HepG2 (cell line): ENCODE data around the gene NDRG2. TPM values are rescaled to one million over a fixed set of nuclear protein-coding genes. Genes with fewer than 3 reads are reported as not detected.

Source experiments
- ATF7 ChIP-seq, 2 experiments: fragments of 450-650 bp in 1 of 2; sonication (generic) in 1 of 2; formaldehyde crosslinking in 1 of 2; IDR thresholded peaks; 2 replicates each; pipeline versions ENCODE4 v1.4.0 to v1.6.1; 2016 to 2020; ENCODE audit warnings: antibody characterized with exemption in 1 of 2, mild to moderate bottlenecking in 1 of 2, missing genetic modification reagents in 1 of 2
- ERF ChIP-seq: IDR thresholded peaks from 2 replicates; pipeline ENCODE4 v1.6.1; 2018; ENCODE audit warnings: missing biosample characterization, missing genetic modification reagents
- HDAC1 ChIP-seq: sonication (generic); formaldehyde crosslinking; IDR thresholded peaks from 2 replicates; pipeline ENCODE4 v1.5.1; 2020; ENCODE audit warnings: mild to moderate bottlenecking, missing genetic modification reagents
- HIVEP1 ChIP-seq: sonication (generic); formaldehyde crosslinking; IDR thresholded peaks from 2 replicates; pipeline ENCODE4 v1.4.0; 2020; ENCODE audit warnings: mild to moderate bottlenecking, missing genetic modification reagents
- MED1 ChIP-seq: sonication (generic); formaldehyde crosslinking; IDR thresholded peaks from 2 replicates; pipeline ENCODE4 v1.4.0; 2020; ENCODE audit warnings: missing genetic modification reagents
- NAIF1 ChIP-seq: sonication (generic); formaldehyde crosslinking; IDR thresholded peaks from 2 replicates; pipeline ENCODE4 v1.5.0; 2020; ENCODE audit warnings: mild to moderate bottlenecking, missing genetic modification reagents, borderline replicate concordance
- SALL1 ChIP-seq: sonication (generic); formaldehyde crosslinking; IDR thresholded peaks from 2 replicates; pipeline ENCODE4 v1.8.0; 2022; ENCODE audit warnings: mild to moderate bottlenecking, missing genetic modification reagents
- STAG1 ChIP-seq: sonication (generic); formaldehyde crosslinking; IDR thresholded peaks from 2 replicates; pipeline ENCODE4 v1.4.0; 2020; ENCODE audit warnings: missing genetic modification reagents
- TRIM24 ChIP-seq: sonication (generic); formaldehyde crosslinking; IDR thresholded peaks from 2 replicates; pipeline ENCODE4 v1.8.0; 2022; ENCODE audit warnings: mild to moderate bottlenecking, missing genetic modification reagents
- ZFX ChIP-seq: sonication (generic); formaldehyde crosslinking; IDR thresholded peaks from 2 replicates; pipeline ENCODE4 v1.4.0; 2020; ENCODE audit warnings: mild to moderate bottlenecking, low read depth, missing genetic modification reagents, moderate library complexity
- ZNF205 ChIP-seq: IDR thresholded peaks from 2 replicates; pipeline ENCODE4 v1.6.1; 2018; ENCODE audit warnings: missing biosample characterization, missing genetic modification reagents
- ZNF292 ChIP-seq: sonication (generic); formaldehyde crosslinking; IDR thresholded peaks from 2 replicates; pipeline ENCODE4 v1.8.1; 2022; ENCODE audit warnings: mild to moderate bottlenecking, low read depth, missing genetic modification reagents, borderline replicate concordance
- ZNF430 ChIP-seq: sonication (generic); formaldehyde crosslinking; IDR thresholded peaks from 2 replicates; pipeline ENCODE4 v1.9.0; 2021; ENCODE audit warnings: mild to moderate bottlenecking, missing genetic modification reagents
- ZNF772 ChIP-seq: sonication (generic); formaldehyde crosslinking; IDR thresholded peaks from 2 replicates; pipeline ENCODE4 v1.5.0; 2020; ENCODE audit warnings: mild to moderate bottlenecking, missing genetic modification reagents
- polyA plus RNA-seq, 8 experiments: library from polyadenylated mRNA; depleted of rRNA in 3 of 8; stranded (reverse) in 7 of 8; unstranded in 1 of 8; fragments of >200 nt; fragmentation: Illumina TruSeq in 4 of 8; extraction: Trizol in 4 of 8; gene quantifications; 2 replicates each; pipeline versions ENCODE4 v1.2.1 to v1.2.3, GENCODE V29; 2011 to 2016; ENCODE audit warnings: low read depth in 4 of 8, missing spikeins in 1 of 8, mixed read lengths in 1 of 8; ENCODE audit not compliant: insufficient read depth in 1 of 8
- total RNA-seq, 5 experiments: library from RNA; depleted of rRNA; stranded (reverse); fragments of >200 nt; fragmentation: Illumina TruSeq; extraction: Trizol; gene quantifications; 2 replicates each; pipeline ENCODE4 v1.2.3, GENCODE V29; 2016; ENCODE audit warnings: low read depth in 1 of 5
- TF ChIP-seq, protein P1 (sequence below): IDR thresholded peaks from 2 replicates; pipeline ENCODE4 v1.6.1; 2016; ENCODE audit warnings: missing compliant biosample characterization, missing genetic modification reagents, borderline replicate concordance
- TF ChIP-seq, protein P2 (sequence below): sonication (generic); formaldehyde crosslinking; conservative IDR thresholded peaks from 2 replicates; pipeline ENCODE4 v1.4.0; 2020; ENCODE audit warnings: missing genetic modification reagents
- TF ChIP-seq, protein P3 (sequence below): IDR thresholded peaks from 2 replicates; pipeline ENCODE4 v1.6.1; 2012; ENCODE audit warnings: inconsistent platforms
- TF ChIP-seq, protein P4 (sequence below): IDR thresholded peaks from 2 replicates; pipeline ENCODE4 v1.6.1; 2016; ENCODE audit warnings: missing genetic modification reagents, missing compliant biosample characterization
- TF ChIP-seq, protein P5 (sequence below): sonication (generic); formaldehyde crosslinking; IDR thresholded peaks from 2 replicates; pipeline ENCODE4 v1.9.0; 2022; ENCODE audit warnings: low read depth, missing genetic modification reagents
- TF ChIP-seq, protein P6 (sequence below): sonication (generic); formaldehyde crosslinking; conservative IDR thresholded peaks from 2 replicates; pipeline ENCODE4 v1.4.0; 2020; ENCODE audit warnings: missing genetic modification reagents

Gene NDRG2
- total and polyA plus RNA-seq, 2 of the 13 experiments (the other 11 are each of a cell fraction or from before 2014, with no cell fraction given) = 27.2 to 189 TPM

DNA sequence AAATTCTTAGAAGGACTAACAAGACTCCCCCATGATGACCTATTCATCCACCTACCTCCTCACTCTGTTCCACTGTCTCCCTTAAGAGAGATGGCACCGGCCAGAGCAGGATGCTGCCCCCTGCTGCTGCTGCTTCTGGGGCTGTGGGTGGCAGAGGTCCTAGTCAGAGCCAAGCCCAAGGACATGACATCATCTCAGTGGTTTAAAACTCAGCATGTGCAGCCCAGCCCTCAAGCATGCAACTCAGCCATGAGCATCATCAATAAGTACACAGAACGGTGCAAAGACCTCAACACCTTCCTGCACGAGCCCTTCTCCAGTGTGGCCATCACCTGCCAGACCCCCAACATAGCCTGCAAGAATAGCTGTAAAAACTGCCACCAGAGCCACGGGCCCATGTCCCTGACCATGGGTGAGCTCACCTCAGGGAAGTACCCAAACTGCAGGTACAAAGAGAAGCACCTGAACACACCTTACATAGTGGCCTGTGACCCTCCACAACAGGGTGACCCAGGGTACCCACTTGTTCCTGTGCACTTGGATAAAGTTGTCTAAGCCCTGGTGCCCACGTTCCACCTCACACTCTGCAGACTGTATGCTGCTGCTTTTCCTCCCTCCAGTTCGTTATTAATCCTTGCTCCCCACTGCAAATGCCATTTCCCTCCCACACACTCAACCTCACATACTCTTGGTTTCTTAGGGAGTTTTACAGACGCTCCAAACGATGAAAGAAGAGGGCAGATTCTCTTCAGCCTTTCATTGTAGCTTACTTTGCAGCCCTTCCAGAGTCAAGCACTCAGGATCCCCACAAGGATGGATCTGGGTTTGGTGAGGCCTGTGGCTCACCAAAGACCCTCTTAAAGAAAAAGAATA lies 33.2 kb upstream of the NDRG2 start, which contains the start of gene RNASE8 (continued):
- TF ChIP-seq ZFX (CRISPR knock-in tag) (0 out of 2 replicates have a peak, but pooled peaks have one; percentile 9), STAG1 (CRISPR knock-in tag) (peak; percentile 20; the same call in 1 of the 2 replicates), SALL1 (CRISPR knock-in tag) (peak; percentile 71), HDAC1 (CRISPR knock-in tag) (no peak), ZNF292 (CRISPR knock-in tag) (peak; percentile 56; the same call in 1 of the 2 replicates), ZNF772 (no peak), ZNF430 (CRISPR knock-in tag) (peak; percentile 47; the same call in 1 of the 2 replicates), ZNF205 (CRISPR knock-in tag) (0 out of 2 replicates have a peak, but pooled peaks have one; percentile 2), ERF (CRISPR knock-in tag) (peak; percentile 58; the same call in 1 of the 2 replicates), NAIF1 (CRISPR knock-in tag) (no peak), TRIM24 (CRISPR knock-in tag) (0 out of 2 replicates have a peak, but pooled peaks have one; percentile 10), ATF7 (IDR thresholded peaks at IDR 0.05) (peak; percentile 60), ATF7 (CRISPR knock-in tag; IDR thresholded peaks at IDR 0.05) (0 out of 2 replicates have a peak, but pooled peaks have one; percentile 36), MED1 (peak; percentile 35; the same call in 1 of the 2 replicates), HIVEP1 (CRISPR knock-in tag) (peak; percentile 70)
- TF ChIP-seq, protein P1, sequence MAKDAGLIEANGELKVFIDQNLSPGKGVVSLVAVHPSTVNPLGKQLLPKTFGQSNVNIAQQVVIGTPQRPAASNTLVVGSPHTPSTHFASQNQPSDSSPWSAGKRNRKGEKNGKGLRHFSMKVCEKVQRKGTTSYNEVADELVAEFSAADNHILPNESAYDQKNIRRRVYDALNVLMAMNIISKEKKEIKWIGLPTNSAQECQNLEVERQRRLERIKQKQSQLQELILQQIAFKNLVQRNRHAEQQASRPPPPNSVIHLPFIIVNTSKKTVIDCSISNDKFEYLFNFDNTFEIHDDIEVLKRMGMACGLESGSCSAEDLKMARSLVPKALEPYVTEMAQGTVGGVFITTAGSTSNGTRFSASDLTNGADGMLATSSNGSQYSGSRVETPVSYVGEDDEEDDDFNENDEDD (CRISPR knock-in tag) = 0 out of 2 replicates have a peak, but pooled peaks have one; percentile 25
- TF ChIP-seq, protein P2, sequence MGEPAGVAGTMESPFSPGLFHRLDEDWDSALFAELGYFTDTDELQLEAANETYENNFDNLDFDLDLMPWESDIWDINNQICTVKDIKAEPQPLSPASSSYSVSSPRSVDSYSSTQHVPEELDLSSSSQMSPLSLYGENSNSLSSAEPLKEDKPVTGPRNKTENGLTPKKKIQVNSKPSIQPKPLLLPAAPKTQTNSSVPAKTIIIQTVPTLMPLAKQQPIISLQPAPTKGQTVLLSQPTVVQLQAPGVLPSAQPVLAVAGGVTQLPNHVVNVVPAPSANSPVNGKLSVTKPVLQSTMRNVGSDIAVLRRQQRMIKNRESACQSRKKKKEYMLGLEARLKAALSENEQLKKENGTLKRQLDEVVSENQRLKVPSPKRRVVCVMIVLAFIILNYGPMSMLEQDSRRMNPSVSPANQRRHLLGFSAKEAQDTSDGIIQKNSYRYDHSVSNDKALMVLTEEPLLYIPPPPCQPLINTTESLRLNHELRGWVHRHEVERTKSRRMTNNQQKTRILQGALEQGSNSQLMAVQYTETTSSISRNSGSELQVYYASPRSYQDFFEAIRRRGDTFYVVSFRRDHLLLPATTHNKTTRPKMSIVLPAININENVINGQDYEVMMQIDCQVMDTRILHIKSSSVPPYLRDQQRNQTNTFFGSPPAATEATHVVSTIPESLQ = no peak
- TF ChIP-seq, protein P3, sequence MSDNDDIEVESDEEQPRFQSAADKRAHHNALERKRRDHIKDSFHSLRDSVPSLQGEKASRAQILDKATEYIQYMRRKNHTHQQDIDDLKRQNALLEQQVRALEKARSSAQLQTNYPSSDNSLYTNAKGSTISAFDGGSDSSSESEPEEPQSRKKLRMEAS = peak; percentile 83
- TF ChIP-seq, protein P4, sequence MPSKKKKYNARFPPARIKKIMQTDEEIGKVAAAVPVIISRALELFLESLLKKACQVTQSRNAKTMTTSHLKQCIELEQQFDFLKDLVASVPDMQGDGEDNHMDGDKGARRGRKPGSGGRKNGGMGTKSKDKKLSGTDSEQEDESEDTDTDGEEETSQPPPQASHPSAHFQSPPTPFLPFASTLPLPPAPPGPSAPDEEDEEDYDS (CRISPR knock-in tag) = no peak
- TF ChIP-seq, protein P5, sequence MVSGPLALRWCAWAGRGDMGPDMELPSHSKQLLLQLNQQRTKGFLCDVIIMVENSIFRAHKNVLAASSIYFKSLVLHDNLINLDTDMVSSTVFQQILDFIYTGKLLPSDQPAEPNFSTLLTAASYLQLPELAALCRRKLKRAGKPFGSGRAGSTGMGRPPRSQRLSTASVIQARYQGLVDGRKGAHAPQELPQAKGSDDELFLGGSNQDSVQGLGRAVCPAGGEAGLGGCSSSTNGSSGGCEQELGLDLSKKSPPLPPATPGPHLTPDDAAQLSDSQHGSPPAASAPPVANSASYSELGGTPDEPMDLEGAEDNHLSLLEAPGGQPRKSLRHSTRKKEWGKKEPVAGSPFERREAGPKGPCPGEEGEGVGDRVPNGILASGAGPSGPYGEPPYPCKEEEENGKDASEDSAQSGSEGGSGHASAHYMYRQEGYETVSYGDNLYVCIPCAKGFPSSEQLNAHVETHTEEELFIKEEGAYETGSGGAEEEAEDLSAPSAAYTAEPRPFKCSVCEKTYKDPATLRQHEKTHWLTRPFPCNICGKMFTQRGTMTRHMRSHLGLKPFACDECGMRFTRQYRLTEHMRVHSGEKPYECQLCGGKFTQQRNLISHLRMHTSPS (CRISPR knock-in tag) = peak; percentile 49; the same call in 1 of the 2 replicates
- TF ChIP-seq, protein P6, sequence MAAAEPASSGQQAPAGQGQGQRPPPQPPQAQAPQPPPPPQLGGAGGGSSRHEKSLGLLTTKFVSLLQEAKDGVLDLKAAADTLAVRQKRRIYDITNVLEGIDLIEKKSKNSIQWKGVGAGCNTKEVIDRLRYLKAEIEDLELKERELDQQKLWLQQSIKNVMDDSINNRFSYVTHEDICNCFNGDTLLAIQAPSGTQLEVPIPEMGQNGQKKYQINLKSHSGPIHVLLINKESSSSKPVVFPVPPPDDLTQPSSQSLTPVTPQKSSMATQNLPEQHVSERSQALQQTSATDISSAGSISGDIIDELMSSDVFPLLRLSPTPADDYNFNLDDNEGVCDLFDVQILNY (CRISPR knock-in tag) = no peak
